Epithelial cell of proximal tubule (primary cell): ENCODE measurements around the gene RAD51B. TPM values are rescaled to one million over a fixed set of nuclear protein-coding genes. Genes with fewer than 3 reads are reported as not detected.

ENCODE experiments used
- DNase-seq: peaks from one replicate; pipeline ENCODE4 v3.0.0-alpha.2; 2011; ENCODE audit warnings: low read depth
- H3K4me3 ChIP-seq: 2 replicates; pipeline ENCODE4 v1.5.1; 2011; ENCODE audit warnings: low read depth, mild to moderate bottlenecking, low read length
- CTCF ChIP-seq: conservative IDR thresholded peaks from 2 replicates; pipeline ENCODE4 v1.5.1; 2012; ENCODE audit warnings: low read depth, mild to moderate bottlenecking, low read length
- total RNA-seq: library from RNA; depleted of rRNA; stranded (reverse); fragments of >200 nt; gene quantifications from 2 replicates; pipeline ENCODE4 v1.2.3, GENCODE V29; 2015

The RAD51B gene
- total RNA-seq, 1 donor from 2014 or later: 6.3 TPM

- DNase-seq: no peak
- H3K4me3 ChIP-seq: no peak overlapping the region
- no peak for TF ChIP-seq CTCF
Observed at GRCh38 chr14:67887478-67887877, 67.9 kb downstream of the RAD51B start.

DNA sequence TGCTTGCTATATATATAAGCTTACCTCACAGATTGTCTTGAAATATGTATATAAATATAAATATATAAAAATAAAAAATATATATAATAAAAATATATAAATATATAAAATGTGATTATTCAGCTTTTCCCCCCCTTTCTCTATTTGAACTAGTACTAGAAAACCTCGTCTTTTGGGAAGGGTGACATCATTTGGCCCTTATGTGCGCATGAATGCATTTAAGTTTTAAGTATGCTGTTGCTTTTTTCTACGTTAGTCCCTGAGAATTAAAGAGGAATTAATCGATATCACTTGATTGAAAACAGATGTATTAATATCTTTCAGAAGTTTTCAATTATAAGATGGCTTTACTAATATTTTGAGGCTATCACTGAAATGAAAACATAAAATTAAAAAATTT lies 69.9 kb downstream of the RAD51B start:
- no peak for DNase-seq
- H3K4me3 ChIP-seq: no peak overlapping the region
- no peak for TF ChIP-seq CTCF

DNA sequence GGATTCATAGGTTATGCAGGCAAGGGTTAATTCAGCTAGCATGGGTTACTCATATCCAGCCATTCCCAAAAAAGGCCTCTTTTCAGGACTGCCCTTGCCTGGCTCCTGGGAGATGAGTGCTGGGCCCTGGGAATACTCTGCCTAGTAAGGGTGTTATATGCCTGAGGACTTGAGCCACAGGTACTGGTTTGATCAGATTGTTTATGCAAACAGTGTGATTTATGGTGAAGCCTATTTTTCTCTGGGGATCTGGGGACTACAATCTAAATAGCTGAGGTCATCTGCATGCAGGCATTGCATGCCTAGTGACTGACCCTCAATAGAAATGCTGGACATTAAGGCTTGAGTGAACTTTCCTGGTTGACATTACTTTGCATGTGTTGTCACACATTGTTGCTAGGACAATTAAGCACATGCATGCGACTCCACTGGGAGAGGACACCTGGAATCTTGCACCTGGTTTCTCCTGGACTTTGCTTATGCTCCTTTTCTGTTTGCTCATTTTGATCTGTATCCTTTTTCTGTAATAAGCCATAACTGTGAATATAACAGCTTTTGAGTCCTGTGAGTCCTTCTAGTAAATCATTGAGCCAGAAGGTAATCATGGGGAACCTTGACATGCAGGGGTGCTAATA lies 73.0 kb downstream of the RAD51B start:
- DNase-seq: no peak
- no peak for TF ChIP-seq CTCF
- H3K4me3 ChIP-seq: no peak overlapping the region

DNA sequence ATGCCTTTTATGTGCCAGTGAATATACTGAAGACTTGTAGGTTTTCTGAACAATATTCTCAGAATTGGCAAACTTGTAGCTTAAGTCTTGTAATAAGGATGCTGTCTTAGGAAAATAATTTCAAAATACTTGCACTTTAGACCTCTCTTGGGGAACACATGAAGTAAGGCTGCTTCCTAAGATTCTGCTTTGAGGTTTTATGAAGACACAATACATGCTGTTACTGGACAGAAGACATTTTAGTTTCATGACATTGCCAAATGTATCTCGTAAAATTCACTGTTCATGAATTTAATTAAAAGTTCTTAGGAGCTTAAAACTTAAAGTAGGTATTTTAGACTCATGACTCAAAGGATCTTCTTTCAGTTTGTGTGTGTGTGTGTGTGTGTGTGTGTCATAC lies 80.7 kb downstream of the RAD51B start:
- DNase-seq: no peak
- H3K4me3 ChIP-seq: no peak overlapping the region
- no peak for TF ChIP-seq CTCF

DNA sequence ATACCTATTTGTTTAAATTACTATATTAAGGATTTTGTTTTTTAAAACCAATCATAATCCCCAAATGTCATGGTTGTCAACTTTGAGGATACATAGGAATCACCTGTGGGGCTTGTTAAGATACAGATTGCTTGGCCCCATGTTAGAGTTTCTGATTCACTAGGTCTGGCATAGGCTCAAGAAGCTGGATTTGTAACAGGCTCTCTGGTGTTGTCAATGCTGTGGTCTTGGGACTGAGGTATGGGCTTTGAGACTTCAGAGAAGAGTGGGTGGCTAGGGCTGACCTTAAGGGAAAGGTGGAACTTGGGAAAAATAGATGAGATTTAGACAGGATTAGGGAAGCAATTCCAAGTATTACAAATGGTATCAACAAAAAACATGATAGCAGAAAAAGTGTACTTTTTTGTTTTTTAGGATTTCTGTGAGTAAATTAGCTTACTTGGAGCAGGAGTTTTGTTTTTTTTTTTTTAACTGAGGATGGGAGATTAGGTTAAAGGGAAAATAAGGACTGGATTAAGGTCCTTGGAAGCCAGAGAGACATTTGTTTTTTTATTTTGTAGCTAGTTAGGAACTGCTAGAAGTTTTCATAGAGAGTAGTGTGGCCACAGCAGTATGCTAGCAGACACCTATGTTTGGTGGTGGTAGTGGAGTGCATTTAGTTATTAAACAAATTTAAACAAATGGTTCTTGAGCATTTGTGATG lies 88.6 kb downstream of the RAD51B start:
- DNase-seq: no peak
- no peak for TF ChIP-seq CTCF
- no peak overlapping the region for H3K4me3 ChIP-seq

GRCh38 chr14:67911562-67911961 lies 92.0 kb downstream of the RAD51B start:
- no peak for DNase-seq
- TF ChIP-seq CTCF: no peak

DNA sequence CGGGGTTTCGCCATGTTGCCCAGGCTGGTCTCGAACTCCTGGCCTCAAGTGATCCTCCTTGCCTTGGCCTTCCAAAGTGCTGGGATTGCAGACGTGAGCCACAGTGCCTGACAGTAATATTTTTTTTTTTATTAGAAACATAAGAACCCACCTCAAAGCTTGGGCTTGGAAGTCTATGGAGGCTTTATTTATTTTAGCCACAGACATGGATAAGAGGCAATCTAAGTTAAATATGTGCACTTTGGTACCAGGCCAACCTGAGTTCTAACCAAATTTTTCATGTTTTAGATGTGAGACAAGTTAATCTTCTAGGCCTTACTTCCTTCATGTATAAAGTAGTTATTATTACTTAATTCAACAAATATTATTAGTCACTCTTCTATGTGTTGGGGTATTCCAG lies 96.9 kb downstream of the RAD51B start:
- H3K4me3 ChIP-seq: no peak overlapping the region
- no peak for DNase-seq
- no peak for TF ChIP-seq CTCF

More at GRCh38 chr14:67911562-67911961, 92.0 kb downstream of the RAD51B start:
- no peak overlapping the region for H3K4me3 ChIP-seq
